HG03159 (cell line): ENCODE measurements around the gene PAEP.

Experiments used
- ATAC-seq: cut with Tn5 transposase; IDR thresholded peaks from one replicate; pipeline ENCODE4 v1.9.1; 2021; ENCODE audit warnings: mild to moderate bottlenecking, moderate library complexity; ENCODE audit not compliant: unreplicated experiment

PAEP gene

DNA sequence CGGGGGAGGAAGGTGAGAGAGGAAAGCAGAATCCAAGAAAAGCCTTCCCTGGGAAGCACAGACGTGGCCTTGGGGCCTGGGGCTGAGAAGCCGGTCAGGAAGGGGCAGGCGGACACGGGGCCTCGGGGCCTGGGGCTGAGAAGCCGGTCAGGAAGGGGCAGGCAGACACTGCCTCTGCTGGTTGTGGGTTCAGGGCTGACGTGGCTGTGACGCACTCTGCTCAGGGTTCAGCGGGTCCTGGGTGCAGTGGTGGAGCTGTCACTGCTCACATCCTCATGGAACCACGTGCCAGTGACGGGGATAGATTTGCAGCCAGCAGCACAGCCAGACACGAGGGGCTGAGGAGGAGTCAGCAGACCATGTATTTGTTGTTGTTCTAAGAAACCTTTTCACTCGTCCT lies 12.8 kb downstream of the PAEP start:
- no peak for ATAC-seq

DNA sequence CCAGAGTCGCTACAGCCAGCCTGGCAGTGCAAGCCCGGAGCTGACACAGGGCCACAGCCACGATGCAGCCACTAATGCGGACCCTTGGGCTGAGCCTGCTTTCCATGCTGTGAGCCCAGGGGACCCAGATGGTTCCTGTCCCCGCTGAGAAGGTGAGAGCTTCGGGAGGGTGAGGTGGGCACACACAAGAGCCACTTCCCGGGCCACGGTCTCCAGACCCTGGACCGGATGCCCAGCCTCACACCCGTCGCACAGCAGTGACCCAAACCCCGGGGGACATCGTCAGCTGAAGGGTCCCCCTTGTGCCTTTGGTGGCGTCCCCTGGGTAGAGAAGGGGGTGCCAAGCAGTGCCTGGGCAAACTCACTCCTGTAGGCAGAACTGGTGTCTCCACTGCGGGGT lies 13.4 kb downstream of the PAEP start:
- no peak for ATAC-seq

DNA sequence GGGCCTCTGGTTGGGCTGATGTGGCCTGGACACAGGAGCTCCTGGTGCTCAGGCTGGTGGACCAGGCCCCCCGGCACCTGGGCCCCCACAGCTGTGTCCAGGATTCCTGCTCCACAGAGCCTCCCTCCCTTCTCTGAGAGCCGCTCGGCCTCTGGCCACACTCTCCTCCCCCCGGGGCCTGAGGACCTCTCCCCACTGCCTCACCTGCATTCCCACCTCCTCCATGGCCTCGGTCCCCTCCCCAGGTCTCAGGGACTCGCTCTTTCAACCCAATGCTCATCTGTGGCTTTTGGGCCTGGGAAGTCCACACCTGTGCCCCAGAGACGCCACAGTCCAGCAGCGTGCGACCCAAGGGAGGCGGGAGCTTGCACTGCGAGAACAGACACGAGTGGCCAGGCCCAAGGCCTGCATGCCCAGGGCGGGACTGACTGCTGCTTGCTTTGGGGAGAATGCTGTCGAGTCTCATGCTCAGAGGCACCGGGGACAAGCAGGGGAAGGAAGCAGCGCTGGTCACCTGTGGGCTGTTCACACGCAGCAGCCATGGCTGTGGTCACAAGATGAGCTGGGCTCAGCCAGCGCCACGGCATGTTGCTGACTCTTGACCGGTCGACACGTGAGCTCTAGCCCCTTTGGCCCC lies 14.6 kb downstream of the PAEP start:
- no peak for ATAC-seq

DNA sequence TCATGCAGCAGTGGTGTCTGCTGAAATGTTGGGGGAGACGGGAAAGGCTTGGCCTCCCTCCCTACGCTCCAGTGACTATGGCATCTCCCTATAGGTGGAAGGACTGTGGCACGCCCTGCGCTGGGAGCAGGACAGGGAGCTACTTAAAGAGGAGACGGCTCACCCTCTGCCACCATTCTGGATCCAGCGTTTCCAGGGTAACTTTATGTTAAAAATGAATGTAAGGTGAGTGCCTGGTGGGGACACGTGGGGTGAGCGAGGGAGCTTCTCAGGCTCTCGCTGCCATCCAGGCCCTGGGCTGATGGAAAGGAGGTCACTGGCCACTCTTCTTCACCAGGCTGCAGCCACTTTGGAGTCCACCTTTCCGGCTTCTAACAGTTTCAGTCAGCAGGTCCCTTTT lies 15.7 kb downstream of the PAEP start:
- ATAC-seq, result no peak

DNA sequence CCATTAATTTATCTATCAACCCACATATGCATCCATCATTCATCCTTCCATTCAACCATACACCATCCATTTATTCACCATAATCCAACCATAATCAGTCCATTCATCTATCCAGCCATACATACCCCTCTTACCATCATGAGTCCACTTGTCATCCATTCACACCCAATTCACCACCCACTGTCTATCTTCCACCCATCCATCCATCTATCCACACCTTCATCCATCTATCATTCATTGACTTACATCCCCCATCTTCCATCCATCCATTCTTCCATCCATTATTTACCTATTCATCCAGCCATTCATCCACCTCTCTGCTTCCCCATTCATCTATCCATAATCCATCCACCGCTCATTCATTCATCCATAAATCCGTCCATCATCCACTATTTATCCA lies 17.8 kb downstream of the PAEP start:
- ATAC-seq, result no peak

DNA sequence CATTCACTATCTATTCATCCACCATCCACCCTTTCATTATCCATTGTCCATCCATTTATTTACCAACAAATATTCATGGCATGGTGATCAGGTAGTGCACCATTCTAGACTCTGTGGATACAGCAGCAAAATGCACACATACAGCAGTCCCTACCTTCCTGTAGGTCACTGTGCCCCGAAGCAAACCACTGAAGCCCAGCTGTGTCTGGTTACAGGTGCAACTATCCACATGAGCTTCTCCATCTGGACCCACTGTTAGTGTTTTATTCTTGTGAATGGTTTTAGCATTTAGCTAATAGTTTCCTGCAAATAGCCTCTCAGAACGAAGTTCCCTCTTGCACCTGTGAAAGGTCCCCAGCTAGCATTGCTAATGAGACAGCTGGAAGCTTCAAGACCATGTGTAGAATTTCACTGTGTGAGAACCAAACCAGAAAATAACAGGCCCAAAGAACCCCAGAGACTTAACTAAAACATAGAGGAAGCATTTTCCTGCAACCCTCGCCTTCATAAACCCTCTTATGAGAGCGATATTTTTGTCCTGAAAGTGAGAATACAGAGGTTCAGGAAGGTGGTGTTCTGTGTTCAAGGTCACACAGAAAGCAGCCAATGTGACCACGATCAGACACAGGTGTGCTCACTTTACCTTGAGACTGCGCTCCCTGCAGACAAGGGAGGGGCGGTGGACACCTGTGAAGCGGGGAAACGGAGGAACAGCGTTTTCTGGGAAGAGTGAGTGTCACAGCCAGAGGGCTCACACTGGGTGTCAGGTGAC lies 18.5 kb downstream of the PAEP start:
- ATAC-seq, result no peak

DNA sequence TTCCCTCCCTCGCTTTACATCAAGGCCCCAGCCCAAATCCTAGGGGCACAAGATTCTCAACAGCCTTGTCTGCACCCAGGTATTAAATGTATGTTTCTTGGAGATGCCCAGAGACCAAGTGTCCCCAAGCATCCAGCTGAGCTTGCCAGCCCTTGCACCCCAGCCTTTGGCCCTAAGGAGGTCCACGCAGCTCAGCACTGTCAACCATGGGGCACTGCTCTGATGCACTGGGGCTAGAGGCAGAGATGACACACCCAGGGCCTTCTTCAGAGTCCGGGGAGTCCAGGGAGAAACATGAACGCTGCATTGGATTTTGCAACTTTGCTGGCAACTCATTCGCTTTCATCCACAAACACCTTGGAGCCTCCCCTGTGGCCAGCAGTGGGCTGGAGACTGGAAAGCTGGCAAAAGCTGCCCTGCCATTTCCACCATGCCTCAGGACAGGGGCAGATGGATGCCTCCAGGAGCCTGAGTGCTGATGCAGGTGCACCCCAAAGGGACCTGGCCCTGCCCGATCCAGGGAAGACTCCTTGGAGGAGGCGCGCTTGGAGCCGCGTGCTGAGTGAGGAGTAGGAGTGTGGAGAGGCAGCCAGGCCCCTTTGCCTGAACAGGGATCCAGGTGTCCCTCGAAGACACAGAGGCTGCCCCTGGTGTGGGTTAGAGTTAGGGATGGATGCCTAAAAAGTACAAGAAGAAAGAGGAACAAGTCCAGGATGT lies 19.3 kb downstream of the PAEP start:
- ATAC-seq, result no peak

DNA sequence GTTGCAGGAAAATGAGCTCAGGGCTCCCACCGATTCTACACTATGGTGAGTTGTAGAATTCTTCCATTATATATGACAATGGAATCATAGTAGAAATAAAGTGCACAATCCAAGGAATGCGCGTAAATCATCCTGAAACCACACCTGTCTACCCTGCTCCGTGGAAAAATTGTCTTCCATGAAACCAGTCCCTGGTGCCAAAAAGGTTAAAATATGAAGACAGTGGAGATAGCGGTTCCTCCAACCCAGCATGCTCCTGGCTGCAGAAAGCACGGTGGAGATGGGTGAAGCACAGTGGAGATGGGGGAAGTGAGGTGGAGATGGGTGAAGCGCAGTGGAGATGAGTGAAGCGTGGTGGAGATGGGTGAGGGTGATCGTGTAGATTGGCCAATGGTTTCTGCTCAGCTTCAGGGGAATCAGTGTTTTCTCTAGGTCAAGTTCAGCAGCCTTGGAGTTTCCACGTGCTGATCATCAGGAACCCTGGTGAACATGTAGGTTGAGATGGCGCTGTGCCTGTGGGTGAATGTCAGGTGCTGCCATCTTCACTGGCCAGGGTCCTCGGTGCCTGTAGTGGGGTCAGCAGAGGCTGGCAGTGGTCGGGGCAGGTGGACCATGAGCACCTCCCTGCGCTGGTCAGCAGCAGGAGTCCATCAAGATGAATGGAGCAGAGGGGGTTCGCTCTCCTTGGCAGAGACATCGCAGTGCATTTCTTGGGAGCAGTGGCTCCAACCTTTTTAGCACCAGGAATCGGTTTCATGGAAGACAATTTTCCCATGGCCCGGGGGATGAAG lies 20.3 kb downstream of the PAEP start:
- no peak for ATAC-seq

DNA sequence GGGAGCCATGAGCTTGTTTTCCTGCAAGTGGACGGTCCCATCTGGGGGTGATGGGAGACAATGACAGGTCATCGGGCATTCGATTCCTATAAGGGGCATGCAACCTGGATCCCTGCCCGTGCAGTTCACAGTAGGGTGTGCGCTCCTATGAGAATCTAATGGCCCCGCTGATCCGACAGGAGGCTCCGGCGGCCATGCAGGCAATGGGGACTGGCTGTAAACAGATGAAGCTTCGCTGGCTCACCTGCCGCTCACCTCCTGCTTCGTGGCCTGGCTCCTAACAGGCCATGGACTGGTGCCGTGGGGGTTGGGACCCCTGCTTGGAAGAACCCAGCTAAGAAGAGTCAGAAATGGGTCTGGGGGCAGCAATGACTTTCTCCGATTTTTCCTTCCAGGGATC lies 21.0 kb downstream of the PAEP start:
- ATAC-seq, result no peak

DNA sequence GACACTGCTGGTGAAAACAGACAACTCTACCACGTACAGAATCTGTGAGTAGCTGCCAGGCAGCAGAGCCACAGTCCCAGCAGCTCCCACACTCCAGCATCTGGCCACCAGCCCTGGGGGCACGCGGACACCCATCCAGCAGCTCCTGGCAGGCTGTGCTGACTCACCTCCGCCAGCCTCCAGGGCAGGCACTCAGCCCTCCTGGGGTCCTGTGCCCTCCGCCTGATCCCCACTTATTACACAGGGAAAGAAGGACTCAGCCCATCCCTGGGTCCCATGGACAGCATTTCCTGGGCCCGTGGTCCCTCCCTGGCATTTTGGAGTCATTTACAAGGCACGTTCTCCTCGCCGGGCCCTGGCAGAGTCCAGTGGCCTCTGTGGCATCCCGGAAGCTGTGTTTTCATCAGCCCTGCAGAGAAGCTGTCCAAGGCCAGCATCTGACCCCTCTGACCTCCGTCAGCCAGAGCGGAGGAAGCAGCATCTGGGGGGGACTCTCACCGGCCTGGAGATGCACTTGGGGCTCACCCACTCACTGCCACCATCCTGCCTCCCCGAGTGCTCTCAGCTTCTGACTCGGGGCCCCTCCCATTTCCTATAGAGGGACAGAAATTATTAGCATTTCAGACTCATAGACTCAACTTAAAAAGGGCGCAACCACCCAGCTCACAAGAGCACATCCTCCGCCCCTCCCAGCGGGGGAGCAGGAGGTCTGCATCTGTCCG lies 21.6 kb downstream of the PAEP start:
- no peak for ATAC-seq

DNA sequence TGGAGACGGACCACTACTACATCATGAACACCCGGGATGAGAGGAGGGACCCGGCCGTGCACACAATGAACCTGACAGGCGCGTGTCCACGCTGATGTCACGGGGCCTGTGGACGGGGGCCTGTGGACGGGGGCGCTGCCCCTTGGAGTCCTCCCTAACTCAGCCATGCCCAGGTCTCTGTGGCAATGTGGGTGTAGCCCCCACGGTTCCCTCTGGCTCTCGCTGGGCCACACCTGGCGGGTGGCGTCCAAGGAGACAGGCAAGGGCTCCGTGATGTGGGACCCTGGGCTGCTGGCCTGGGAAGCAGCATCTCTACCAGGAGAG lies 22.1 kb downstream of the PAEP start:
- no peak for ATAC-seq

DNA sequence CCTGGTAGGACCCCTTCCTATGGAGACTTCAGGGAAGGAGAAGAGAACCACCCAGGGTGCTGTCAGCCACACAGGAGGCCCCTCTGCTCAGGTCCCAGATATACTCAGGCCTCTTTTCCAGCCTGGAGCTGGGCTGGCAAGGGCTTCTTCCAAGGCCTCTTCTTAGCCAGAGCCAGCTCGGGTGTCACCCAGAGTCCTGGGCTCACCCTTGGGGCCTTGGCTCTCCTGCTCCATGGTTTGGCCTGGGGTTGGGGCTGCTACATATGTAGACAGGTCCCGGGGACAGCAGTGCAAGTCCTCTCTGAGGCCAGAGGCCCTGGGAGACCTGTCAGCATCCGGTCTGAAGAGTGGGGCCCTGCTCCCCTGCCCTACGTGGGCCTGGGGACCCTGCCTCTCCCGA lies 22.8 kb downstream of the PAEP start:
- no peak for ATAC-seq

DNA sequence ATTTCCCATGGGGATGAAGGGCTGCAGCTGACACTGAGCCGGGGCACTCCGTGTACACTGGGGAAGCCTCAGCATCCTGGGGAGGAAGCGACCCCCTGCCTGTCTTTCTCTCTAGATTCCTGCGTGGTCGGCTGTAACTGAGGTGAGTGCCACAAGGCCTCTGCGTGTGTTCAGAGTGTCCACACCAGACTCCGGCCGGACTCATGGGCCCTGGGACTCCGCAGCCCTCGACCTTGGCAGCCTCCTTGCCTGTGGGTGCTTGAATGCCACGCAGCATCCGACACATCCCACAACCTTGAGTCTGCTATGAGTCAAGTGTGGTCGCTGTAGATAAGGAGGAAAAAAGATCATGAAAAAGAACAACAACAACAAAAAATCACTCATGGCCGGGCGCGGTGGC lies 23.4 kb downstream of the PAEP start:
- no peak for ATAC-seq

DNA sequence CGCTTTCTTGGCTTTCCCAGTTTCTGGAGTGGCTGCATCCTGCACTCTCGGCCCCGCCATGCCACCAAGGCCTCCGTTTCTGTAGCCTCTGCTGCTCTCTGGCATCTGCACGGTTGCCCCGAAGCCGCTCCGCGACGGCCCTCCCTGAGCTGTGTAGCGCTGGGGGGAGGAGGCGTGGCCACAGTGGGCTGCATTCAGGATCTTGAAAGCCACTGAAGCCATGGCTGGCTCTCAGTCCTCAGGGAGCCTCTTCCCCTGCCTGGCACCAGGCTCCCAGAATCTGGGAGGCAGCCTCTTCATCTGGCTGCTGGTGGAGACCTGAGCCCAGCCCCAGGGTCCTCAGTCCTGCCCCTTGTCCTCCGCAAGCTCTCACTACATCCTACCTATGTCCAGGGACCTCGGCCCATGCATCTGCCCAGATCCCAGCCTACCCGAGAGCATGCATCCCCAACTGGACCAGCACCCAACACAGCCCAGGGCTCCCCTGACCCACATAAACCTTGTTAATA lies 25.1 kb downstream of the PAEP start:
- ATAC-seq, result no peak

DNA sequence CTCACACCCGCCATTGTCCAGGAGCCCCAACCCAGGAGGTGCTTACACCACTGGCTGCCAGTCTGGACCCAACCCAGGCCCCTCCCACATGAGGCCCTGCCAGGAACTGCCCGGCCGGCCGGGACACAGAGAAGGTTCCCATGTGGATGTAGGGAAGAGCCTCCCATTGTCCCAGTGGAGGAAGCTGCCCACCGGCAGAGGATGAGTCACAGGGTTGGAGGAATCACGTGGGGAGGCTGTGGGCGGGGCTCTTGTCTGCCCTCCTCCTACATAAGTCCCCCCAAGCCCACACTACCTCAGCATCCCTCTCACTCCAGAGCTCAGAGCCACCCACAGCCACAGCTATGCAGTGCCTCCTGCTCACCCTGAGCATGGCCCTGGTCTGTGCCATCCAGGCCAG lies 26.1 kb downstream of the PAEP start:
- no peak for ATAC-seq

DNA sequence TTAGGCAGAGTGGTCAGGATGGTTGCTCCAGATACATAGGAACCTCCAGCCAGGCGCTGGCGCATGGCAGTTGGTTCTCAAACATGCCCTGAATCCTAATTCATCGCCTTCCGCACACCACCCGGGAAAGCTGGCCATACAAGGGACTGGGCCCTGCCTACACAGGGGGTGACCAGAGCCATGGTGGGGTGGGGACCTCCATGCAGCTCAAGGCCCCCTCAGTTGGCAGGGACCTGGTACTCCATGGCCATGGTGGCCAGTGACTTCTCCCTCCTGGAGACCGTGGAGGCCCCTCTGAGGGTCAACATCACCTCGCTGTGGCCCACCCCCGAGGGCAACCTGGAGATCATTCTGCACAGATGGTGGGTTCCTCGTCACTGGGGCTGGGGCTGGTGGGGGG lies 26.8 kb downstream of the PAEP start:
- no peak for ATAC-seq

DNA sequence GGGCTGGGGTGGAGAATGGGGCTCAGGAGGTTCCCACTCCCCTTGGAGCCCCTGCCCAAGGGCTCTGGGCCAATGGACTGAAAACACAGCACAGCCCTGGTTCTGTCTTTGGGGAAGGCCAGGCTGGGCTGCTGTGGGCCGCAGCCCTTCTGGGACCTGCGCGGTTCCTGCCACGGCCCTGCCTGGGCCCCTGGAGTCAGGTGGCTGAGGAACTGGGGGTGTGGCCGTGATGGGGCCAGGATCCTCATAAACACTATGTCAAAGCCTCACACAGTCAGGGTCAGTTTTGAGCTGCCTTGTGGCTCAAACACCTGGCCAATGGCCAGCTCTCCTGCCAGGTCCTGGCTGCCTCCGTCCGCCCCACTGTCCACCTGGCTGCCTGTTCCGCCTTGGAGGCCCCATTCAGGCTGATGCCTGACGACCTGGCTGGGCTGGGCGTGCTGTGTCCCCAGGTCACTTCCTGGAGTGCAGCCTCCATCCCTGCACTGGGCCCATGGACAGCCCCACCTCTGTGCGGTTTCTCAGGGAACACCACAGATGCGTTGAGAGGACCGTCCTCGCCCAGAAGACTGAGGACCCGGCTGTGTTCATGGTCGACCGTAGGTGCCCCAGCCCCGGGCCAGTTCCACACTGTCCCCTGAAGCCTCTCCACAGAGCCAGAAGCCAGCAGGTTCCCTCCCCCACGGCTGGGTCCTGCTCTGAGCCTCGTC lies 27.5 kb downstream of the PAEP start:
- no peak for ATAC-seq

DNA sequence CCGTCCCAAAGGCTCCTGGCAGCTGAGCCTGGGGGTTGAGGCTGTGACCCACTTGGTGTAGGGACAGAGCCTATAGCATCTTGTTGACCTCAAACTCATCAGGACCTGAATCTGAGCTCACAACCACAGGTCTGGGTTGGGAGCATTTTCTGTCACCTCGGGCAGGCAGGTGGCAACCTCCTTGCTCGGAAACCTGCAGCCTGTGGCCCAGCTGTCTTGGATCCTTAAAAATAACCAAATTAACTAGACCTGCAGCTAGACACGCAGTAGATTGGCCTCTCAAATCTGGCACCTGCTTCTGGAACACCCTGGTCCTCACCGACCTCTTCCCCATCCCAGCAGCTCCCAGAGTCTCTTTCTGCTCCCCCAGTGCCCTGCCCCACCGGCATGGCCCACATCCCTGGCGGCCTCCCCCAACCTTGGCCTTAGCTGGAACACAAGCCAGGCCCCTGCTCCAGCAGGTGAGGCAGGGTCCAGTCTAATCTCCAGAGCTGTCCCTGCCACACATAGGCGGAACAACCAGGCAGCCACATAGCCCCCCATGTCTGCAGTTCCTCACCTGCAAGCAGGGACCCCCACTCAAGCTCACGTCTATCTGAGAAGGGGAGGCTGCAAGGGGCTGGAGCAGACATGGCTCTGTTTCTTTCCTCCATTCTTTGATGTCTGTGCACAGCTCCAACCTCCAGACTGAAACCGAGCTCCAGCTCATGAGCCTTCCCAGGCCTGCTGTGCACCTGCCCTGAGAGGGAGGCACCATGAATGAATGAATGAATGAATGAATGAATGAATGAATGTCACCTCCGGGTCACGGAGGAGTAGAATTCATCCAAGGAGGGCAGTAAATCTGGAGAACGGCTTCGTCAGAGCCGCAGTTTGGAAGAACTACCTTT lies 28.3 kb downstream of the PAEP start:
- ATAC-seq, result no peak

DNA sequence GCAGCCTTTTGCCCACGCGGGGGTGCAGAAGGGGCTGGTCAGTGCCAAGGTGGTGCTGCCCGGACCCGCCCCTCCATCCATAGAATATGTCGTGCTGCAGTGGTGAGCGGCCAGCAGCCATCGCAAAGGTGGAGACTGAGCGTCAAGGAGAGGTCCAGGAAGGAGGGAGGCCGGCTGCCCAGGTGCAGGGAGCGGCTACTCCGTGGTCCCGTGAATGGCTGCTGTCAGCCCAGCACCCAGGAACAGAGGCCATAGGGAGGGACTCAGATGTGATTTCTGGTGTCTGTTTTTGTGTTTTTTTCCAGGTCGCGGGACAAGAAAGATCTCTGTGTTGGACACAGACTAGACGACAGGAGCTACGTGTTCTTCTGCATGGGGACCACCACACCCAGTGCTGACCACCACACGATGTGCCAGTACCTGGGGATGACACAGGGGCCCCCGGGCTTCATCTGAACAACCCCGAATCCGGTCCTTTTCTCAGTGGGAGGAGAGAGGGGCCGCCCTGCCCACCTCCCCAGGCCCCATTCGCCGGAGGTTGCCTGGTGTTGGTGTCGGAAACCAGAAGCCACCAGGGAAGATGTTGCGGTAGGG lies 29.0 kb downstream of the PAEP start:
- no peak for ATAC-seq
